ENCODE results near the gene ITGAE.

- TF ChIP-seq CTCF (IDR thresholded peaks at IDR 0.05) (no peak), POLR2A (IDR thresholded peaks at IDR 0.05) (no peak)
Observed at GRCh38 chr17:3708366-3708765, 92.6 kb downstream of the ITGAE start.

Measured in lower leg skin (tissue), 3 donors.